Endothelial cell of umbilical vein (primary cell): ENCODE measurements around the gene SLC7A10. TPM values are rescaled to one million over a fixed set of nuclear protein-coding genes. Genes with fewer than 3 reads are reported as not detected.

Source experiments
- BruUV-seq: library from RNA; stranded (reverse); fragments of 400-500 nt; replicated peaks from 2 replicates; lab custom pipeline; 2021; lab: Mats Ljungman, UMichigan
- CTCF ChIA-PET: fragments of 300-600, 350-600 bp; sonication (Branson Sonifier 250); formaldehyde crosslinking; loops from one replicate; lab custom pipeline; 2021; ENCODE audit warnings: antibody characterized with exemption, inconsistent platforms; lab: Charles Lee
- POLR2A ChIA-PET: fragments of 300-600, 350-600 bp; sonication (Branson Sonifier 250); formaldehyde crosslinking; loops from one replicate; lab custom pipeline; 2021; ENCODE audit warnings: antibody characterized with exemption, inconsistent platforms; lab: Charles Lee
- DNase-seq: peaks from one replicate; pipeline ENCODE4 v3.0.0-alpha.2; 2011; ENCODE audit warnings: low read depth, low spot score
- FAIRE-seq: peaks from 2 replicates; lab custom pipeline; 2011; peaks lifted over from hg19 to GRCh38; lab: Jason Lieb, UNC
- H2AFZ ChIP-seq: 2 replicates; pipeline ENCODE4 v1.6.0; 2012; ENCODE audit warnings: low read depth, low read length, control low read depth, inconsistent platforms
- H3K27ac ChIP-seq: 2 replicates; pipeline ENCODE4 v1.5.1; 2011; ENCODE audit warnings: low read depth, mild to moderate bottlenecking, control low read depth, low read length, moderate library complexity; ENCODE audit not compliant: insufficient read depth
- H3K27me3 ChIP-seq, 2 experiments: 2 replicates each; pipeline versions ENCODE4 v1.6.0 to v1.6.1; 2011; ENCODE audit warnings: low read length in 2 of 2, mixed read lengths in 1 of 2; ENCODE audit not compliant: control insufficient read depth in 2 of 2, insufficient read depth in 2 of 2
- H3K36me3 ChIP-seq, 2 experiments: 2 replicates in 1 of 2; 3 replicates in 1 of 2; pipeline ENCODE4 v1.5.1; 2011; ENCODE audit warnings: low read length in 2 of 2, mild to moderate bottlenecking in 1 of 2, moderate library complexity in 1 of 2; ENCODE audit not compliant: control insufficient read depth in 2 of 2, insufficient read depth in 2 of 2; ENCODE audit errors: extremely low read depth in 1 of 2
- H3K4me1 ChIP-seq: 3 replicates; pipeline ENCODE4 v1.5.1; 2011; ENCODE audit warnings: mild to moderate bottlenecking, low read length; ENCODE audit not compliant: control insufficient read depth, insufficient read depth; ENCODE audit errors: extremely low read depth
- H3K4me2 ChIP-seq: 2 replicates; pipeline ENCODE4 v1.6.1; 2011; ENCODE audit warnings: low read length, control low read depth, mixed read lengths; ENCODE audit not compliant: insufficient read depth
- H3K4me3 ChIP-seq, 3 experiments: fragments of 200-600 bp in 1 of 3; sonication (generic), shearing (Covaris generic) in 1 of 3; replicated peaks in 1 of 3; 2 replicates each; pipeline ENCODE4 v1.5.1; 2011 to 2016; ENCODE audit warnings: control low read depth in 3 of 3, low read length in 3 of 3, mild to moderate bottlenecking in 2 of 3, inconsistent platforms in 1 of 3, low read depth in 1 of 3, moderate library complexity in 1 of 3; ENCODE audit not compliant: insufficient read depth in 1 of 3
- H3K79me2 ChIP-seq: 2 replicates; pipeline ENCODE4 v1.6.0; 2012; ENCODE audit warnings: low read length, inconsistent platforms; ENCODE audit not compliant: control insufficient read depth, insufficient read depth
- H3K9ac ChIP-seq: replicated peaks from 2 replicates; pipeline ENCODE3; 2011; ENCODE audit warnings: low read length, control low read depth; ENCODE audit not compliant: insufficient read depth; ENCODE audit errors: extremely low read depth
- H3K9me1 ChIP-seq: replicated peaks from 3 replicates; pipeline ENCODE4 v1.6.0; 2011; ENCODE audit warnings: mild to moderate bottlenecking, low read length; ENCODE audit not compliant: control insufficient read depth, insufficient read depth; ENCODE audit errors: extremely low read depth
- H3K9me3 ChIP-seq: replicated peaks from 2 replicates; pipeline ENCODE4 v1.5.1; 2012; ENCODE audit warnings: low read length, inconsistent platforms; ENCODE audit not compliant: control insufficient read depth, insufficient read depth
- H4K20me1 ChIP-seq: replicated peaks from 2 replicates; pipeline ENCODE3; 2011; ENCODE audit warnings: mild to moderate bottlenecking, low read length; ENCODE audit not compliant: control insufficient read depth, insufficient read depth; ENCODE audit errors: extremely low read depth
- CTCF ChIP-seq, 2 donors: IDR thresholded peaks; 1 replicate in 1 of 2; 2 replicates in 1 of 2; pipeline ENCODE4 v1.5.1; 2011; ENCODE audit warnings: low read length in 2 of 2, mild to moderate bottlenecking in 2 of 2, moderate library complexity in 2 of 2, control low read depth in 1 of 2, inconsistent platforms in 1 of 2, low read depth in 1 of 2; ENCODE audit not compliant: insufficient read depth in 1 of 2; ENCODE audit errors: extremely low read depth in 1 of 2
- EZH2 ChIP-seq: IDR thresholded peaks from 2 replicates; pipeline ENCODE4 v1.6.1; 2012; ENCODE audit warnings: borderline replicate concordance, low read depth, mild to moderate bottlenecking, moderate library complexity, low read length, inconsistent platforms; ENCODE audit not compliant: severe bottlenecking
- FOS ChIP-seq: IDR thresholded peaks from 2 replicates; pipeline ENCODE4 v1.6.1; 2011; ENCODE audit warnings: mild to moderate bottlenecking, low read length, moderate library complexity, borderline replicate concordance; ENCODE audit not compliant: insufficient read depth
- GATA2 ChIP-seq: IDR thresholded peaks from 2 replicates; pipeline ENCODE4 v1.7.0; 2011; ENCODE audit warnings: low read depth, mild to moderate bottlenecking, moderate library complexity, mixed read lengths, low read length; ENCODE audit not compliant: insufficient read length, insufficient read depth
- JUN ChIP-seq: IDR thresholded peaks from 2 replicates; pipeline ENCODE4 v1.6.1; 2011; ENCODE audit warnings: borderline replicate concordance, low read depth; ENCODE audit not compliant: insufficient read length, insufficient read depth
- MAX ChIP-seq: IDR thresholded peaks from 2 replicates; pipeline ENCODE4 v1.6.1; 2011; ENCODE audit not compliant: insufficient read depth, insufficient read length
- MYC ChIP-seq: IDR thresholded peaks from one replicate; pipeline ENCODE4 v1.6.1; 2011; ENCODE audit warnings: mild to moderate bottlenecking, low read depth, low read length
- POLR2A ChIP-seq: IDR thresholded peaks from 2 replicates; pipeline ENCODE4 v1.6.1; 2012; ENCODE audit warnings: low read depth, mild to moderate bottlenecking, control low read depth, low read length
- POLR2AphosphoS5 ChIP-seq: IDR thresholded peaks from 2 replicates; pipeline ENCODE4 v1.6.1; 2012; ENCODE audit warnings: low read depth, mild to moderate bottlenecking, control low read depth, low read length, moderate library complexity; ENCODE audit not compliant: insufficient read depth
- dilution Hi-C: fragments of 300-500 bp; cut with MboI; formaldehyde crosslinking; loops from one replicate; pipeline ENCODE4 v1.15.0; 2019; ENCODE audit warnings: low sequenced_read_pairs; ENCODE audit not compliant: extremely low pct_ligation_motif_present
- intact Hi-C: fragments of 100-400 bp; cut with micrococcal nuclease; formaldehyde crosslinking; loops from one replicate; pipeline ENCODE4 v1.10.0; 2022
- polyA plus RNA-seq, 4 experiments: library from polyadenylated mRNA; depleted of rRNA in 3 of 4; stranded (reverse) in 3 of 4; unstranded in 1 of 4; fragments of >200 nt; gene quantifications; 2 replicates each; pipeline versions ENCODE4 v1.2.1 to v1.2.3, GENCODE V29; 2011 to 2012; ENCODE audit warnings: missing spikeins in 1 of 4
- total RNA-seq: library from RNA; stranded (reverse); gene quantifications from 2 replicates; pipeline ENCODE4 v1.2.3, GENCODE V29; 2021

Gene SLC7A10
- total and polyA plus RNA-seq, 2 donors (not counting 3 experiments of a cell fraction or from before 2014, with no cell fraction given) = not detected

GRCh38 chr19:33248553-33248953 lies 22.9 kb upstream of the SLC7A10 start:
- H3K9me1 ChIP-seq = no peaks in the 10 kb centered on the region
- no peak overlapping the region for H2AFZ ChIP-seq
- H3K79me2 ChIP-seq = no peaks in the 10 kb centered on the region
- no peak overlapping the region for H3K4me3 ChIP-seq
- dilution Hi-C loops (no loop called here), intact Hi-C loops (no loop called here)
- H3K36me3 ChIP-seq = no peaks in the 10 kb centered on the region
- H3K27me3 ChIP-seq = no peaks in the 10 kb centered on the region
- BruUV-seq = no TSS peak
- no peaks in the 10 kb centered on the region for H3K9me3 ChIP-seq
- H3K4me2 ChIP-seq = no peak overlapping the region
- TF ChIP-seq MAX = no peak
- no peak for TF ChIP-seq POLR2A
- H3K9ac ChIP-seq = no peak overlapping the region
- no peak overlapping the region for H3K27ac ChIP-seq
- ChIA-PET CTCF (no interaction called here), POLR2A (no interaction called here)
- DNase-seq = no peak
- no peaks in the 10 kb centered on the region for H3K4me1 ChIP-seq
- H4K20me1 ChIP-seq = no peaks in the 10 kb centered on the region
- FAIRE-seq = no peak

GRCh38 chr19:33248104-33248503 lies 22.5 kb upstream of the SLC7A10 start:
- Histone ChIP-seq H3K27ac (no peak overlapping the region), H3K9ac (no peak overlapping the region), H2AFZ (no peak overlapping the region), H3K27me3 (no peaks in the 10 kb centered on the region), H3K4me2 (no peak overlapping the region), H3K9me1 (no peaks in the 10 kb centered on the region), H3K9me3 (no peaks in the 10 kb centered on the region), H4K20me1 (no peaks in the 10 kb centered on the region), H3K36me3 (no peaks in the 10 kb centered on the region), H3K79me2 (no peaks in the 10 kb centered on the region), H3K4me1 (no peaks in the 10 kb centered on the region), H3K4me3 (no peak overlapping the region)
- intact Hi-C loops (no loop called here), dilution Hi-C loops (no loop called here)
- TF ChIP-seq MAX = no peak
- TF ChIP-seq GATA2 = no peak
- no peak for TF ChIP-seq POLR2A
- TF ChIP-seq CTCF (IDR thresholded peaks at IDR 0.05; ENCODE audit: extremely low read depth in 1 of 2, insufficient read depth in 1 of 2, low read depth in 1 of 2, low read length in 2 of 2) = no peak
- no peak for TF ChIP-seq EZH2
- no peak for TF ChIP-seq JUN
- TF ChIP-seq MYC = no peak
- no peak for TF ChIP-seq FOS
- TF ChIP-seq POLR2AphosphoS5 = no peak
- FAIRE-seq (no peak), DNase-seq (no peak)
- BruUV-seq = no TSS peak
- ChIA-PET CTCF (interaction anchor here (1.4 kb wide), 1 partner anchor 183 kb away, joined by 3 read pairs; no protein-coding TSS in a partner anchor), POLR2A (no interaction called here)
